GM23338 (cell line): ENCODE measurements around the gene DVL1. TPM values are rescaled to one million over a fixed set of nuclear protein-coding genes. Genes with fewer than 3 reads are reported as not detected.

ENCODE experiments used
- ATAC-seq: fragments of 200-7000 bp; cut with Tn5 transposase; 3 replicates; pipeline ENCODE4 v1.9.1; 2020
- DNase-seq: peaks from one replicate; pipeline ENCODE4 v3.0.0-alpha.2; 2015; ENCODE audit warnings: low spot score
- H2AFZ ChIP-seq: fragments of 200-600 bp; sonication (generic); 2 replicates; pipeline ENCODE4 v1.8.0; 2016; ENCODE audit warnings: antibody characterized with exemption, mild to moderate bottlenecking, moderate library complexity
- H3F3A ChIP-seq: fragments of 200-600 bp; sonication (generic); replicated peaks from 2 replicates; pipeline ENCODE4 v1.8.0; 2017; ENCODE audit warnings: antibody characterized with exemption, mixed run types, low read depth
- H3K27ac ChIP-seq: fragments of 200-600 bp; sonication (generic); 2 replicates; pipeline ENCODE4 v1.6.1; 2016; ENCODE audit warnings: low read depth
- H3K27me3 ChIP-seq: fragments of 200-600 bp; sonication (generic); 2 replicates; pipeline ENCODE4 v1.8.0; 2016; ENCODE audit warnings: mild to moderate bottlenecking, mixed run types, moderate library complexity; ENCODE audit not compliant: insufficient read depth
- H3K36me3 ChIP-seq: fragments of 200-600 bp; sonication (generic); 2 replicates; pipeline ENCODE4 v1.8.0; 2016; ENCODE audit warnings: mild to moderate bottlenecking; ENCODE audit not compliant: insufficient read depth
- H3K4me1 ChIP-seq: fragments of 200-600 bp; sonication (generic); 2 replicates; pipeline ENCODE4 v1.8.0; 2016; ENCODE audit warnings: mild to moderate bottlenecking, moderate library complexity; ENCODE audit not compliant: insufficient read depth
- H3K4me2 ChIP-seq: fragments of 200-600 bp; sonication (generic); 2 replicates; pipeline ENCODE4 v1.7.1; 2017; ENCODE audit warnings: mixed run types
- H3K4me3 ChIP-seq: fragments of 200-600 bp; sonication (generic); 2 replicates; pipeline ENCODE4 v1.6.1; 2016; ENCODE audit warnings: mixed run types
- H3K79me2 ChIP-seq: fragments of 200-600 bp; sonication (generic); replicated peaks from 2 replicates; pipeline ENCODE4 v1.8.0; 2017; ENCODE audit warnings: mild to moderate bottlenecking; ENCODE audit not compliant: insufficient read depth
- H3K9me2 ChIP-seq: fragments of 200-600 bp; sonication (generic); 2 replicates; pipeline ENCODE4 v1.8.0; 2017; ENCODE audit not compliant: insufficient read depth
- H4K20me1 ChIP-seq: fragments of 200-600 bp; sonication (generic); replicated peaks from 2 replicates; pipeline ENCODE4 v1.8.0; 2017; ENCODE audit warnings: mild to moderate bottlenecking; ENCODE audit not compliant: insufficient read depth
- H3K27ac Mint-ChIP-seq: 2 replicates; pipeline ENCODE4 v1.8.0; 2020; ENCODE audit warnings: inconsistent platforms, mild to moderate bottlenecking, moderate library complexity, mixed read lengths
- H3K27me3 Mint-ChIP-seq: 3 replicates; pipeline ENCODE4 v1.8.0; 2022; ENCODE audit warnings: low read depth, mild to moderate bottlenecking, moderate library complexity, mixed read lengths, inconsistent platforms; ENCODE audit not compliant: insufficient read depth, poor library complexity
- H3K36me3 Mint-ChIP-seq: 3 replicates; pipeline ENCODE4 v1.8.0; 2021; ENCODE audit warnings: low read depth, mild to moderate bottlenecking, inconsistent platforms, moderate library complexity, mixed read lengths
- H3K4me1 Mint-ChIP-seq: 3 replicates; pipeline ENCODE4 v1.8.0; 2020; ENCODE audit warnings: mild to moderate bottlenecking, inconsistent platforms, mixed read lengths
- H3K4me3 Mint-ChIP-seq: 3 replicates; pipeline ENCODE4 v1.8.0; 2021; ENCODE audit warnings: moderate library complexity, mild to moderate bottlenecking, inconsistent platforms, mixed read lengths
- H3K9me3 Mint-ChIP-seq: 3 replicates; pipeline ENCODE4 v1.8.0; 2020; ENCODE audit warnings: moderate library complexity, mild to moderate bottlenecking, inconsistent platforms, mixed read lengths
- CREB1 ChIP-seq: fragments of 250-450 bp; sonication (Bioruptor Pico); IDR thresholded peaks from 2 replicates; pipeline ENCODE4 v1.5.0; 2020; ENCODE audit warnings: low read depth, mild to moderate bottlenecking, moderate library complexity
- CTCF ChIP-seq, 2 experiments: fragments of 200-600 bp in 1 of 2; sonication (generic) in 1 of 2; conservative IDR thresholded peaks; 2 replicates each; pipeline versions ENCODE4 v1.5.1 to v1.6.1; 2016 to 2017; ENCODE audit warnings: antibody characterized with exemption in 2 of 2, low read depth in 2 of 2, mild to moderate bottlenecking in 2 of 2, moderate library complexity in 1 of 2
- ETS1 ChIP-seq: IDR thresholded peaks from 2 replicates; pipeline ENCODE4 v1.6.1; 2016; ENCODE audit warnings: antibody characterized with exemption
- EZH2 ChIP-seq: fragments of 200-600 bp; sonication (generic); IDR thresholded peaks from one replicate; pipeline ENCODE4 v1.8.0; 2017; ENCODE audit warnings: antibody characterized with exemption, mild to moderate bottlenecking, low read depth; ENCODE audit not compliant: unreplicated experiment
- EZH2phosphoT487 ChIP-seq: fragments of 200-600 bp; sonication (generic); IDR thresholded peaks from one replicate; pipeline ENCODE4 v1.8.1; 2018; ENCODE audit warnings: antibody characterized with exemption; ENCODE audit not compliant: unreplicated experiment
- JUNB ChIP-seq: IDR thresholded peaks from one replicate; pipeline ENCODE4 v1.6.1; 2016; ENCODE audit warnings: antibody characterized with exemption; ENCODE audit not compliant: unreplicated experiment
- NANOG ChIP-seq: IDR thresholded peaks from 2 replicates; pipeline ENCODE4 v1.6.1; 2016; ENCODE audit warnings: antibody characterized with exemption, borderline replicate concordance
- POLR2AphosphoS5 ChIP-seq: IDR thresholded peaks from 2 replicates; pipeline ENCODE4 v1.6.1; 2016; ENCODE audit warnings: antibody characterized with exemption, low read depth
- REST ChIP-seq: IDR thresholded peaks from one replicate; pipeline ENCODE4 v1.6.1; 2018; ENCODE audit warnings: antibody characterized with exemption; ENCODE audit not compliant: unreplicated experiment
- STAT1 ChIP-seq: IDR thresholded peaks from one replicate; pipeline ENCODE4 v1.6.1; 2016; ENCODE audit warnings: antibody characterized with exemption; ENCODE audit not compliant: unreplicated experiment
- ZNF114 ChIP-seq: fragments of 250-450 bp; sonication (Bioruptor Pico); IDR thresholded peaks from 2 replicates; pipeline ENCODE4 v1.5.0; 2020; ENCODE audit warnings: mild to moderate bottlenecking, moderate library complexity
- ZNF331 ChIP-seq: fragments of 250-450 bp; sonication (Bioruptor Pico); IDR thresholded peaks from 2 replicates; pipeline ENCODE4 v1.5.0; 2020; ENCODE audit warnings: low read depth, mild to moderate bottlenecking, moderate library complexity
- ZNF462 ChIP-seq: fragments of 250-450 bp; sonication (Bioruptor Pico); IDR thresholded peaks from 2 replicates; pipeline ENCODE4 v1.5.0; 2020; ENCODE audit warnings: mild to moderate bottlenecking, moderate library complexity
- polyA plus RNA-seq: library from polyadenylated mRNA; unstranded; fragments of >200 nt; fragmentation: Nextera tagmentation; extraction: Ambion mirVana; gene quantifications from 2 replicates; pipeline ENCODE4 v1.2.1, GENCODE V29; 2016
- total RNA-seq: library from RNA; depleted of rRNA; stranded (reverse); fragments of >200 nt; shearing (Covaris generic); gene quantifications from 2 replicates; pipeline ENCODE4 v1.2.3, GENCODE V29; 2014

DVL1 gene
- total and polyA plus RNA-seq, 2 experiments from 2014 or later, result 13.5 to 69.7 TPM

- H3K4me2 ChIP-seq, result no peak overlapping the region
- H2AFZ ChIP-seq, result no peak overlapping the region
- H3K4me1 ChIP-seq, result peaks cover 4% of the 10 kb centered on the region; the same call in 1 of the 2 replicates
- H3K27ac ChIP-seq, result no peak overlapping the region
- no peaks in the 10 kb centered on the region for H3K9me2 ChIP-seq
- H3K4me1 Mint-ChIP-seq, result peaks cover 21% of the 10 kb centered on the region
- H3K27ac Mint-ChIP-seq, result no peak overlapping the region
- peaks cover 8% of the 10 kb centered on the region; the same call in 1 of the 2 replicates for H3K36me3 ChIP-seq
- DNase-seq (no peak), ATAC-seq (no peak)
- no peaks in the 10 kb centered on the region for H3K27me3 ChIP-seq
- no peaks in the 10 kb centered on the region; the same call in 2 of the 3 replicates for H3K9me3 Mint-ChIP-seq
- no peak overlapping the region for H3K4me3 ChIP-seq
- peaks cover 19% of the 10 kb centered on the region for H3F3A ChIP-seq
- H4K20me1 ChIP-seq, result peaks cover 13% of the 10 kb centered on the region; the same call in 1 of the 2 replicates
- peaks cover 9% of the 10 kb centered on the region; the same call in 1 of the 2 replicates for H3K79me2 ChIP-seq
- peaks cover 27% of the 10 kb centered on the region for H3K27me3 Mint-ChIP-seq
- H3K4me3 Mint-ChIP-seq, result no peak overlapping the region
- TF ChIP-seq ZNF331 (no peak), EZH2phosphoT487 (no peak), REST (no peak), JUNB (no peak), ETS1 (no peak), ZNF462 (no peak), STAT1 (no peak), NANOG (no peak), POLR2AphosphoS5 (no peak), CREB1 (CRISPR knock-in tag) (no peak), ZNF114 (CRISPR knock-in tag) (no peak), EZH2 (no peak), CTCF (conservative IDR thresholded peaks at IDR 0.05; ENCODE audit: low read depth in 2 of 2) (no peak)
- peaks cover 36% of the 10 kb centered on the region for H3K36me3 Mint-ChIP-seq
These were observed 37.8 kb downstream of the DVL1 start for GRCh38 chr1:1311107-1312104.
